HK-2 (cell line): ENCODE measurements around the gene KCND3.

Experiments used
- DNase-seq: peaks from one replicate; pipeline ENCODE4 v3.0.0-alpha.2; 2018; ENCODE audit not compliant: unreplicated experiment

The KCND3 gene

GRCh38 chr1:111988743-111989453 is 570 bp downstream of the KCND3 start:
- no peak for DNase-seq

- no peak for DNase-seq
These were observed 1.1 kb downstream of the KCND3 start for GRCh38 chr1:111988377-111988742.

GRCh38 chr1:111987502-111987901 is 2.0 kb downstream of the KCND3 start:
- DNase-seq, result no peak

GRCh38 chr1:111983500-111983899 is 6.0 kb downstream of the KCND3 start:
- DNase-seq, result no peak

GRCh38 chr1:111982428-111982827 is 7.0 kb downstream of the KCND3 start:
- no peak for DNase-seq

GRCh38 chr1:111981871-111982270 is 7.6 kb downstream of the KCND3 start:
- no peak for DNase-seq

- DNase-seq, result no peak
These were observed 8.4 kb downstream of the KCND3 start for GRCh38 chr1:111981090-111981489.

- DNase-seq, result no peak
These were observed 8.8 kb downstream of the KCND3 start for GRCh38 chr1:111980686-111981085.

GRCh38 chr1:111978695-111979094 is 10.8 kb downstream of the KCND3 start:
- no peak for DNase-seq

GRCh38 chr1:111977378-111977777 is 12.1 kb downstream of the KCND3 start:
- DNase-seq, result no peak

GRCh38 chr1:111976842-111977241 is 12.6 kb downstream of the KCND3 start:
- no peak for DNase-seq

GRCh38 chr1:111976332-111976731 is 13.1 kb downstream of the KCND3 start:
- DNase-seq, result no peak

- no peak for DNase-seq
These were observed 16.2 kb downstream of the KCND3 start for GRCh38 chr1:111973150-111973790.

- no peak for DNase-seq
These were observed 18.1 kb downstream of the KCND3 start for GRCh38 chr1:111971396-111971795.

GRCh38 chr1:111968511-111968910 is 21.0 kb downstream of the KCND3 start:
- no peak for DNase-seq

- DNase-seq, result no peak
These were observed 21.6 kb downstream of the KCND3 start for GRCh38 chr1:111967886-111968285.

GRCh38 chr1:111967067-111967690 is 22.3 kb downstream of the KCND3 start:
- no peak for DNase-seq

GRCh38 chr1:111965781-111966443 is 23.6 kb downstream of the KCND3 start:
- no peak for DNase-seq

- no peak for DNase-seq
These were observed 25.3 kb downstream of the KCND3 start for GRCh38 chr1:111963985-111964738.

- DNase-seq, result no peak
These were observed 27.5 kb downstream of the KCND3 start for GRCh38 chr1:111961773-111962565.

GRCh38 chr1:111961016-111961415 is 28.5 kb downstream of the KCND3 start:
- no peak for DNase-seq
